HCT116 (cell line): ENCODE results near the gene ACTR1B. TPM values are rescaled to one million over a fixed set of nuclear protein-coding genes. Genes with fewer than 3 reads are reported as not detected.

ENCODE experiments used
- ATAC-seq: fragments of 200-7000 bp; cut with Tn5 transposase; 2 replicates; pipeline ENCODE4 v1.9.1; 2020; ENCODE audit warnings: mild to moderate bottlenecking, moderate library complexity
- BruUV-seq: library from RNA; stranded (reverse); fragments of 400-500 nt; replicated peaks from 2 replicates; lab custom pipeline; 2021; lab: Mats Ljungman, UMichigan
- CTCF ChIA-PET: fragments of 300-600 bp; sonication (Branson Sonifier 250); formaldehyde crosslinking; loops from one replicate; lab custom pipeline; 2021; ENCODE audit warnings: antibody characterized with exemption; lab: Charles Lee
- POLR2A ChIA-PET: fragments of 300-600, 350-600 bp; sonication (Branson Sonifier 250); formaldehyde crosslinking; loops from one replicate; lab custom pipeline; 2021; ENCODE audit warnings: antibody characterized with exemption; lab: Charles Lee
- RAD21 ChIA-PET, 2 experiments: fragments of 300-600 bp; sonication (Branson Sonifier 250); formaldehyde crosslinking; loops; one replicate each; lab custom pipeline; 2023; ENCODE audit warnings: low total read pairs in 2 of 2; ENCODE audit not compliant: uncharacterized antibody in 2 of 2, unreplicated experiment in 2 of 2, low non-redundant PET in 1 of 2; lab: Charles Lee
- DNase-seq: peaks from one replicate; pipeline ENCODE4 v3.0.0-alpha.2; 2010; ENCODE audit warnings: low read depth, low spot score
- H2AFZ ChIP-seq: fragments of 200-600 bp; shearing (Covaris generic), sonication (generic); 2 replicates; pipeline ENCODE4 v1.6.1; 2017; ENCODE audit warnings: low read depth, mixed run types, mixed read lengths, antibody characterized with exemption, low read length; ENCODE audit not compliant: poor library complexity, severe bottlenecking
- H3K27ac ChIP-seq: 2 replicates; pipeline ENCODE4 v1.5.1; 2012; ENCODE audit warnings: low read depth, low read length
- H3K27me3 ChIP-seq: fragments of 200-600 bp; sonication (generic); 2 replicates; pipeline ENCODE4 v1.6.1; 2016; ENCODE audit warnings: mixed run types, low read length, mixed read lengths; ENCODE audit not compliant: insufficient read depth
- H3K36me3 ChIP-seq, 2 experiments: fragments of 200-500 bp in 1 of 2; fragments of 200-600 bp in 1 of 2; sonication (Bioruptor generic) in 1 of 2; sonication (generic) in 1 of 2; 2 replicates each; pipeline versions ENCODE4 v1.5.1 to v1.6.1; 2014 to 2016; ENCODE audit warnings: low read length in 2 of 2, inconsistent platforms in 1 of 2, mixed read lengths in 1 of 2, mixed run types in 1 of 2; ENCODE audit not compliant: insufficient read depth in 2 of 2, control insufficient read depth in 1 of 2
- H3K4me1 ChIP-seq, 2 experiments: fragments of 200-600 bp in 1 of 2; sonication (generic) in 1 of 2; 2 replicates each; pipeline versions ENCODE4 v1.5.1 to v1.6.1; 2012 to 2017; ENCODE audit warnings: low read length in 2 of 2, inconsistent platforms in 1 of 2, mild to moderate bottlenecking in 1 of 2, mixed read lengths in 1 of 2, mixed run types in 1 of 2, moderate library complexity in 1 of 2; ENCODE audit not compliant: insufficient read depth in 2 of 2, control insufficient read depth in 1 of 2
- H3K4me2 ChIP-seq: fragments of 200-600 bp; sonication (generic); 2 replicates; pipeline ENCODE4 v1.6.1; 2017; ENCODE audit warnings: mixed run types, low read length, mixed read lengths
- H3K4me3 ChIP-seq, 2 experiments: fragments of 200-600 bp in 1 of 2; sonication (generic) in 1 of 2; replicated peaks in 1 of 2; 2 replicates each; pipeline ENCODE4 v1.5.1; 2011 to 2016; ENCODE audit warnings: low read length in 2 of 2, control low read depth in 1 of 2, low read depth in 1 of 2, mild to moderate bottlenecking in 1 of 2, mixed read lengths in 1 of 2, mixed run types in 1 of 2
- H3K79me2 ChIP-seq: fragments of 200-600 bp; sonication (generic); 2 replicates; pipeline ENCODE4 v1.6.1; 2017; ENCODE audit warnings: mild to moderate bottlenecking, mixed run types, low read length, moderate library complexity, mixed read lengths; ENCODE audit not compliant: insufficient read depth
- H3K9ac ChIP-seq: fragments of 200-600 bp; sonication (generic); 2 replicates; pipeline ENCODE4 v1.6.1; 2016; ENCODE audit warnings: low read length, mixed read lengths
- H3K9me2 ChIP-seq: fragments of 200-600 bp; sonication (generic), shearing (Covaris generic); 2 replicates; pipeline ENCODE4 v1.6.1; 2017; ENCODE audit warnings: mixed run types, mild to moderate bottlenecking, moderate library complexity; ENCODE audit not compliant: insufficient read depth
- H3K9me3 ChIP-seq, 2 experiments: fragments of 200-500 bp in 1 of 2; fragments of 200-600 bp in 1 of 2; sonication (Bioruptor generic) in 1 of 2; sonication (generic) in 1 of 2; 2 replicates each; pipeline ENCODE4 v1.6.1; 2014 to 2017; ENCODE audit warnings: low read length in 2 of 2, mixed read lengths in 2 of 2, inconsistent platforms in 1 of 2, low read depth in 1 of 2, mild to moderate bottlenecking in 1 of 2, mixed run types in 1 of 2, moderate library complexity in 1 of 2; ENCODE audit not compliant: control insufficient read depth in 1 of 2, insufficient read depth in 1 of 2
- H4K20me1 ChIP-seq: fragments of 200-600 bp; sonication (generic), shearing (Covaris generic); 2 replicates; pipeline ENCODE4 v1.6.1; 2017; ENCODE audit warnings: mixed run types, mild to moderate bottlenecking, moderate library complexity; ENCODE audit not compliant: insufficient read depth
- CBX3 ChIP-seq: IDR thresholded peaks from 2 replicates; pipeline ENCODE4 v1.6.1; 2012; ENCODE audit warnings: low read depth
- CEBPB ChIP-seq: IDR thresholded peaks from 2 replicates; pipeline ENCODE4 v1.6.1; 2012; ENCODE audit warnings: low read depth
- CTCF ChIP-seq, 3 experiments: fragments of 200-600 bp in 1 of 3; sonication (generic) in 1 of 3; IDR thresholded peaks in 2 of 3; conservative IDR thresholded peaks in 1 of 3; 2 replicates each; pipeline ENCODE4 v1.5.1; 2012 to 2017; ENCODE audit warnings: low read depth in 2 of 3, low read length in 2 of 3, antibody characterized with exemption in 1 of 3, borderline replicate concordance in 1 of 3, control low read depth in 1 of 3, mild to moderate bottlenecking in 1 of 3, mixed read lengths in 1 of 3, mixed run types in 1 of 3, moderate library complexity in 1 of 3; ENCODE audit not compliant: insufficient read depth in 1 of 3
- EGR1 ChIP-seq: IDR thresholded peaks from 2 replicates; pipeline ENCODE4 v1.6.1; 2012; ENCODE audit warnings: low read depth
- ELF1 ChIP-seq: IDR thresholded peaks from 2 replicates; pipeline ENCODE4 v1.6.1; 2012; ENCODE audit warnings: low read depth, borderline replicate concordance
- EZH2phosphoT487 ChIP-seq: fragments of 200-600 bp; IDR thresholded peaks from 2 replicates; pipeline ENCODE4 v1.6.1; 2018; ENCODE audit warnings: antibody characterized with exemption, borderline replicate concordance
- FOSL1 ChIP-seq: IDR thresholded peaks from 2 replicates; pipeline ENCODE4 v1.6.1; 2012; ENCODE audit warnings: low read depth
- POLR2A ChIP-seq: IDR thresholded peaks from 2 replicates; pipeline ENCODE4 v1.7.0; 2011; ENCODE audit warnings: borderline replicate concordance; ENCODE audit not compliant: insufficient read depth, insufficient read length; ENCODE audit errors: extremely low read depth
- POLR2AphosphoS5 ChIP-seq: IDR thresholded peaks from 2 replicates; pipeline ENCODE4 v1.6.1; 2011; ENCODE audit warnings: mild to moderate bottlenecking, low read depth, low read length, moderate library complexity
- RAD21 ChIP-seq: IDR thresholded peaks from 2 replicates; pipeline ENCODE4 v1.6.1; 2012; ENCODE audit warnings: low read depth, mild to moderate bottlenecking
- SIN3A ChIP-seq: IDR thresholded peaks from 2 replicates; pipeline ENCODE4 v1.6.1; 2012; ENCODE audit warnings: low read depth
- SP1 ChIP-seq: IDR thresholded peaks from 2 replicates; pipeline ENCODE4 v1.6.1; 2012; ENCODE audit warnings: low read depth
- YY1 ChIP-seq: IDR thresholded peaks from 2 replicates; pipeline ENCODE4 v1.6.1; 2011; ENCODE audit warnings: low read length, low read depth, moderate library complexity, mild to moderate bottlenecking; ENCODE audit not compliant: insufficient replicate concordance; ENCODE audit errors: extremely low read depth
- ZNF274 ChIP-seq: fragments of 200-500 bp; sonication (Bioruptor generic); IDR thresholded peaks from 2 replicates; pipeline ENCODE4 v1.6.1; 2014; ENCODE audit warnings: mild to moderate bottlenecking, low read depth, low read length, inconsistent platforms
- intact Hi-C: fragments of 100-400 bp; cut with micrococcal nuclease; formaldehyde crosslinking; loops from 2 replicates; pipeline ENCODE4 v1.10.0; 2022
- total RNA-seq: library from RNA; stranded (reverse); gene quantifications from one replicate; pipeline ENCODE4 v1.2.1, GENCODE V29; 2021; ENCODE audit not compliant: unreplicated experiment
- TF ChIP-seq, protein P1 (sequence below): IDR thresholded peaks from 2 replicates; pipeline ENCODE4 v1.6.1; 2012

The ACTR1B gene
- total RNA-seq, 1 experiment from 2014 or later: 42.8 TPM

DNA sequence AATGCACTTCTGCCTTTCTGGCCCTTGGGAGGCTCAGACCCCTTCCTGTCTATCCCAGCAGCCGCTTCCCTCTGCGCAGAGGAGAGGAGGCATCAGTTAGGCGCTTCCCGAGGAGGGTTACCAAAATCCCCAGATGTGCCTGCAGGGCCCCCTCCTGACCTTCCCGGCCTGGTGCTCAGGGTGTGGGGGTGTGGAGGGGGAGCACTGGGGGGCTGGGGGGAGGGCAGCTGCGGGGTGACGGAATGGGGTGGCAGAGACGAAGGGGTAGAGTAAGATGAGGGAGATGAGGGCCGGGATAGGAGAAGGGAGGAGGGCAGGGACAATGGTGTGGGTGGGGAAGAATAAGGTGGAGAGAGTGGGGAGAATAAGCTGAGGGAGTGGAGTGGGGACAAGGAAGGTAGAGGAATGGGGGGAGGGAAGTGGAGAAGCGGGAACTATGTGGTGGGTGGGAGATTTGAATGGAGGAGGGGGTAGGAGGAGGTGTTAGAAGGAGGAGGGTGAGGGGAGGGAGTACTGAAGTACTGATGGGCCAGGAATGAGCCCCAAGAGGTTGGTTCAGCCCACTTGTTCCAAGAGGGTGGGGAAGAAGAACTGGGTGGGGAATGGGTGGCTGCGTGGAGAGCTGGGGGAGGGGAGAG, 43.0 kb upstream of the ACTR1B start:
- no peak for DNase-seq
- Histone ChIP-seq H4K20me1 (no peaks in the 10 kb centered on the region), H3K27ac (no peak overlapping the region), H3K4me1 (peaks cover 0 to 6% of the 10 kb centered on the region in 2 experiments; a peak in 2 of 4 replicates), H3K27me3 (no peaks in the 10 kb centered on the region), H3K4me2 (no peak overlapping the region), H2AFZ (no peak overlapping the region), H3K4me3 (no peak overlapping the region), H3K36me3 (no peaks in the 10 kb centered on the region), H3K79me2 (no peaks in the 10 kb centered on the region), H3K9me3 (no peaks in the 10 kb centered on the region), H3K9me2 (no peaks in the 10 kb centered on the region), H3K9ac (no peak overlapping the region)
- ChIA-PET POLR2A (no interaction called here), CTCF (no interaction called here), RAD21 (no interaction called here)
- intact Hi-C loops: no loop called here
- ATAC-seq: no peak
- TF ChIP-seq FOSL1 (no peak), YY1 (no peak), SP1 (no peak)
- no TSS peak for BruUV-seq

GRCh38 chr2:97706112-97706511, 42.3 kb upstream of the ACTR1B start:
- Histone ChIP-seq H2AFZ (no peak overlapping the region), H3K4me1 (peaks cover 0 to 6% of the 10 kb centered on the region in 2 experiments; a peak in 2 of 4 replicates), H3K9ac (no peak overlapping the region), H3K9me3 (no peaks in the 10 kb centered on the region), H3K9me2 (no peaks in the 10 kb centered on the region), H3K36me3 (no peaks in the 10 kb centered on the region), H3K27me3 (no peaks in the 10 kb centered on the region), H3K4me2 (no peak overlapping the region), H3K4me3 (no peak overlapping the region), H4K20me1 (no peaks in the 10 kb centered on the region), H3K79me2 (no peaks in the 10 kb centered on the region), H3K27ac (no peak overlapping the region)
- intact Hi-C loops: no loop called here
- BruUV-seq: no TSS peak
- ChIA-PET RAD21 (no interaction called here), CTCF (no interaction called here), POLR2A (no interaction called here)
- DNase-seq (no peak), ATAC-seq (no peak)
- TF ChIP-seq ZNF274: no peak
- TF ChIP-seq CEBPB: no peak
- TF ChIP-seq CBX3: no peak
- TF ChIP-seq EGR1: no peak
- no peak for TF ChIP-seq CTCF (IDR thresholded peaks at IDR 0.05 in 2 of 3, conservative IDR thresholded peaks at IDR 0.05 in 1 of 3; ENCODE audit: borderline replicate concordance in 1 of 3, insufficient read depth in 1 of 3, low read depth in 2 of 3, low read length in 2 of 3)
- TF ChIP-seq POLR2A: no peak
- no peak for TF ChIP-seq ELF1
- TF ChIP-seq EZH2phosphoT487: no peak
- TF ChIP-seq SP1: no peak
- TF ChIP-seq SIN3A: no peak
- TF ChIP-seq POLR2AphosphoS5: no peak
- TF ChIP-seq YY1: no peak
- TF ChIP-seq FOSL1: no peak
- TF ChIP-seq RAD21: no peak
- TF ChIP-seq, protein P1, sequence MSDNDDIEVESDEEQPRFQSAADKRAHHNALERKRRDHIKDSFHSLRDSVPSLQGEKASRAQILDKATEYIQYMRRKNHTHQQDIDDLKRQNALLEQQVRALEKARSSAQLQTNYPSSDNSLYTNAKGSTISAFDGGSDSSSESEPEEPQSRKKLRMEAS: no peak
